PC-3 (cell line): ENCODE data around the gene SLC7A4.

ENCODE experiments used
- CTCF ChIP-seq: fragments of 300-600 bp; sonication (generic); conservative IDR thresholded peaks from 2 replicates; pipeline ENCODE4 v1.5.1; 2017; ENCODE audit warnings: antibody characterized with exemption, low read depth, mild to moderate bottlenecking, low read length
- EZH2 ChIP-seq: fragments of 300-600 bp; sonication (generic); IDR thresholded peaks from one replicate; pipeline ENCODE4 v1.6.1; 2017; ENCODE audit warnings: antibody characterized with exemption, mild to moderate bottlenecking, low read length; ENCODE audit not compliant: unreplicated experiment

GRCh38 chr22:20994128-20994901, 38.0 kb downstream of the SLC7A4 start:
- TF ChIP-seq EZH2 (no peak), CTCF (no peak)
